ENCODE measurements around the gene PAGR1.

DNA sequence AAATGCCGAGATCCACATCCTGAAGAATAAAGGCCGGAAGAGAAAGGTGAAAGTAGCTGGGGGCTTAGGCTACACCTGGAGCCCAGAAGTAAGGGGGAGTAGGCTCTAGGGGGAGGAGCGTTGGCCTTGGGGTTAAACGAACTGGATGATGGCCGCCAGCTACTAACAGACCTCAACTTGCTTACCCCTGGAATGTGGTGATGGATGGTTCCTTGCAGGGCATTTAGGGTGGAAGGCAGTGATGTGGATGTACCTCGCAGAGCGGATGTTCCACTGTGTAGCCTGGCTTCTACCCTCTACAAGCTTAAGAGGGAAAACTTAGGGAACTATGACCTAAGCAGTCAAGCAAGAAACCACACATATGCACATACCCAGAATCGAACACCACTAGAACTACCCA is 11.9 kb upstream of the PAGR1 start:
- TF ChIP-seq, protein P1, sequence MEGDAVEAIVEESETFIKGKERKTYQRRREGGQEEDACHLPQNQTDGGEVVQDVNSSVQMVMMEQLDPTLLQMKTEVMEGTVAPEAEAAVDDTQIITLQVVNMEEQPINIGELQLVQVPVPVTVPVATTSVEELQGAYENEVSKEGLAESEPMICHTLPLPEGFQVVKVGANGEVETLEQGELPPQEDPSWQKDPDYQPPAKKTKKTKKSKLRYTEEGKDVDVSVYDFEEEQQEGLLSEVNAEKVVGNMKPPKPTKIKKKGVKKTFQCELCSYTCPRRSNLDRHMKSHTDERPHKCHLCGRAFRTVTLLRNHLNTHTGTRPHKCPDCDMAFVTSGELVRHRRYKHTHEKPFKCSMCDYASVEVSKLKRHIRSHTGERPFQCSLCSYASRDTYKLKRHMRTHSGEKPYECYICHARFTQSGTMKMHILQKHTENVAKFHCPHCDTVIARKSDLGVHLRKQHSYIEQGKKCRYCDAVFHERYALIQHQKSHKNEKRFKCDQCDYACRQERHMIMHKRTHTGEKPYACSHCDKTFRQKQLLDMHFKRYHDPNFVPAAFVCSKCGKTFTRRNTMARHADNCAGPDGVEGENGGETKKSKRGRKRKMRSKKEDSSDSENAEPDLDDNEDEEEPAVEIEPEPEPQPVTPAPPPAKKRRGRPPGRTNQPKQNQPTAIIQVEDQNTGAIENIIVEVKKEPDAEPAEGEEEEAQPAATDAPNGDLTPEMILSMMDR (IDR thresholded peaks at IDR 0.05): no peak
- TF ChIP-seq POLR2A (IDR thresholded peaks at IDR 0.05): no peak

Data from right lobe of liver (tissue), 4 donors.